ENCODE data around the gene NHP2. TPM values are rescaled to one million over a fixed set of nuclear protein-coding genes. Genes with fewer than 3 reads are reported as not detected.
"Not testable (repeated sequence)": the region's sequence is repeated elsewhere in the genome, so short reads cannot be mapped to it uniquely, and the experiment has no call there.

Gene NHP2
- total and polyA plus RNA-seq, 12 donors, result 65.2 to 269 (median 122) TPM

DNA sequence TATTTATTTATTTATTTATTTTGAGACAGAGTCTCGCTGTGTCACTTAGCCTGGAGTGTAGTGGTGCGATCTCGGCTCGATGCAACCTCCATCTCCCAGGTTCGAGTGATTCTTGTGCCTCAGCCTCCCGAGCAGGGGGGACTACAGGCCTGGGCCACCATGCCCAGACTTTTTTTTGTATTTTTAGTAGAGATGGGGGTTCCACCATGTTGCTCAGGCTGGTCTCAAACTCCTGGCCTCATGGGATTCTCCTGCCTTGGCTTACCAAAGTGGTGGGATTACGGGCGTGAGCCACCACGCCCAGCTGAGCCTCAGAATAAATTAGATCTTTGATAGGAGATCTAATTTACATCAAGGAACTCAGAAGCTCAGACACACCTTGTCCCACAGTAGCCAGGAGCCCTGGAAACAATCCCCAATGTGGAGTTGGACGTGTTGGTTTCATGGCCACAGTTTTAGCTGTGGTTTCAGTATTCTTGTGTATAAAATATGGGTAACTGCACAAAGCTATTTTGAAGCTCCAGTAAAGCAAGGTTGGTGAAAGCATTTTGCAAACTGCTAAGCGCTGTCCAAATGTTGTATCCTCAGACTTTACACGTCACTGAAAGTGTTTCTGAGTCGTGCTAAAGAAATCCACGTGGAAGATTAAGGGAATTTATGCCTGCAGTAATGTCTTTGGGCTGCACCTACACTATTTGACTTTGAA lies 47.7 kb upstream of the NHP2 start:
- WGBS, 4 donors, result 80 to 85% (median 83%) methylated on average over 14 of the region's 14 CpGs
- Histone ChIP-seq H3K36me3 (replicated peaks in 1 of 2) (no peaks in the 10 kb centered on the region), H3K4me1 (replicated peaks in 1 of 2) (peaks cover 7 to 17% of the 10 kb centered on the region in 2 donors), H3K27ac (no peak overlapping the region), H3K9me3 (replicated peaks in 1 of 3) (no peaks in the 10 kb centered on the region), H3K4me3 (no peak overlapping the region), H3K27me3 (no peaks in the 10 kb centered on the region)
- intact Hi-C loops (cut with DNase I), result no loop called here
- TF ChIP-seq POLR2A (IDR thresholded peaks at IDR 0.05), result no peak
- TF ChIP-seq, protein P1, sequence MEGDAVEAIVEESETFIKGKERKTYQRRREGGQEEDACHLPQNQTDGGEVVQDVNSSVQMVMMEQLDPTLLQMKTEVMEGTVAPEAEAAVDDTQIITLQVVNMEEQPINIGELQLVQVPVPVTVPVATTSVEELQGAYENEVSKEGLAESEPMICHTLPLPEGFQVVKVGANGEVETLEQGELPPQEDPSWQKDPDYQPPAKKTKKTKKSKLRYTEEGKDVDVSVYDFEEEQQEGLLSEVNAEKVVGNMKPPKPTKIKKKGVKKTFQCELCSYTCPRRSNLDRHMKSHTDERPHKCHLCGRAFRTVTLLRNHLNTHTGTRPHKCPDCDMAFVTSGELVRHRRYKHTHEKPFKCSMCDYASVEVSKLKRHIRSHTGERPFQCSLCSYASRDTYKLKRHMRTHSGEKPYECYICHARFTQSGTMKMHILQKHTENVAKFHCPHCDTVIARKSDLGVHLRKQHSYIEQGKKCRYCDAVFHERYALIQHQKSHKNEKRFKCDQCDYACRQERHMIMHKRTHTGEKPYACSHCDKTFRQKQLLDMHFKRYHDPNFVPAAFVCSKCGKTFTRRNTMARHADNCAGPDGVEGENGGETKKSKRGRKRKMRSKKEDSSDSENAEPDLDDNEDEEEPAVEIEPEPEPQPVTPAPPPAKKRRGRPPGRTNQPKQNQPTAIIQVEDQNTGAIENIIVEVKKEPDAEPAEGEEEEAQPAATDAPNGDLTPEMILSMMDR (IDR thresholded peaks at IDR 0.05), result no peak
- DNase-seq, result peak in 3 of 7 donors; percentile 10 to 30 (median 18)

DNA sequence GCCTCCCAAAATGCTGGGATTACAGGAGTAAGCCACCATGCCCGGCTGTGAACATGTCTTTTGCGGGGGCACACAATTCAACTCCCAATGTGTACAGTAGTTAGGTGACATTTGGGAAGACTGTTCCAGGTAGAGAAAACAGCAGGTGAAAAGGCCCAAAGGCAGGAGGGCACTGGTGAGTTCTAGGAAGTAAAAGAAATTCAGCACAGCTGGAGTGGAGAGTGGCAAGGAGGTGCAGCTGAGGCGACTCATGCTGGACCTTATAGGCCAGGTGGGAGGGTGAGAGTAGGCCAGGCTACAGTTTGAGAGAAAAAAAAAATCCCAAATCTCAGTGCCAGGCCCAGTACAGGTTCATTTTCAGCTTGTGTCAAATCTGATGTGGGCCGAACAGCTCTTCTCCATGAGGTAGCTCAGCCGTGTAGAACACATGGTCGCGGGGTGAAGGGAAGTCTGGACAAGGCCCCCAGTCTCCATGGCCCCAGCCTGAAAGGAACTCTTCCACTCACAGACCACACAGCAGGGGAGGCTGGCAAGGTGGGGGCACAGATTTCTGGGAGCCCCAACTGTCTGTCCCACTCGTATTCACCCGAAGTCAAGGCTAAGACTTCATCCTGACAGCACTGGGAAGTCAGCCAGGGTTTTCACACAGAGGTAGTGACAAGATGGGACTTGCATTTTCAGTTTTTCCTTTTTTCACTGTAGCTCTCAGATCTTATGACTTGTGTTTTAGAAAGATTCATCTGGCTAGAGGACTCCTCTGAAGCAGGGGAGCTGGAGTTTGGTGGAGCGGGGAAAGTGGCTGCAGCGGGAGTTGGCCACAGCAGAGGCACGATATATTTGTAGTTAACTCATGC lies 46.1 kb upstream of the NHP2 start:
- no peaks in the 10 kb centered on the region for H3K27me3 ChIP-seq
- intact Hi-C loops (cut with DNase I), result no loop called here
- WGBS, 4 donors, result 73 to 79% (median 75%) methylated on average over 12 of the region's 12 CpGs
- TF ChIP-seq POLR2A (IDR thresholded peaks at IDR 0.05), result no peak
- H3K9me3 ChIP-seq (replicated peaks in 1 of 3), result no peaks in the 10 kb centered on the region
- H3K4me3 ChIP-seq, result no peak overlapping the region
- H3K4me1 ChIP-seq (replicated peaks in 1 of 2), result peaks cover 0 to 8% of the 10 kb centered on the region in 2 donors
- no peak for DNase-seq
- no peak overlapping the region for H3K27ac ChIP-seq
- no peaks in the 10 kb centered on the region for H3K36me3 ChIP-seq (replicated peaks in 1 of 2)

DNA sequence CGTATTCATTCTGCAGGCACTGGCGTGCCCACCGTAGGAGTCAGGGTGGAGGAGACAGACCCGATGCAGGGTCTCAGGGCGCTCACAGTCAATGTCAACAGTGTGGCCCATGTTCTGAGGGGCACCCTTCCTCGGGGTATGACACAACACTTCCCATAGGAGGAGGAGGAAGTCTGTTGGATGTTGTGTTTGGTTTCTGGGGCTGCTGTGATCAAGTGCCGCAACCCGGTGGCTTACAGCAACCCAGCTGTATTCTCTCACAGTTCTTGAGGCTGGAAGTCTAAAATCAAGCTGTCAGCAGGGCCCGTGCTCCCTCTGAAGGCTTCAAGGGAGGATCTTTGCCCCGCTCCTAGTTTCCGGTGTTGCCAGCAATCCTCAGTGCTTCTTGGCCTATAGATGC lies 45.0 kb upstream of the NHP2 start:
- Histone ChIP-seq H3K27me3 (no peaks in the 10 kb centered on the region), H3K9me3 (replicated peaks in 1 of 3) (no peaks in the 10 kb centered on the region), H3K4me1 (replicated peaks in 1 of 2) (peaks cover 0 to 8% of the 10 kb centered on the region in 2 donors), H3K4me3 (no peak overlapping the region), H3K36me3 (replicated peaks in 1 of 2) (no peaks in the 10 kb centered on the region), H3K27ac (no peak overlapping the region)
- TF ChIP-seq, protein P1 (IDR thresholded peaks at IDR 0.05), result no peak
- TF ChIP-seq POLR2A (IDR thresholded peaks at IDR 0.05), result no peak
- 83 to 86% (median 85%) methylated on average over 8 to 11 of the region's 11 CpGs for WGBS, 4 donors
- no peak for DNase-seq
- intact Hi-C loops (cut with DNase I), result no loop called here

DNA sequence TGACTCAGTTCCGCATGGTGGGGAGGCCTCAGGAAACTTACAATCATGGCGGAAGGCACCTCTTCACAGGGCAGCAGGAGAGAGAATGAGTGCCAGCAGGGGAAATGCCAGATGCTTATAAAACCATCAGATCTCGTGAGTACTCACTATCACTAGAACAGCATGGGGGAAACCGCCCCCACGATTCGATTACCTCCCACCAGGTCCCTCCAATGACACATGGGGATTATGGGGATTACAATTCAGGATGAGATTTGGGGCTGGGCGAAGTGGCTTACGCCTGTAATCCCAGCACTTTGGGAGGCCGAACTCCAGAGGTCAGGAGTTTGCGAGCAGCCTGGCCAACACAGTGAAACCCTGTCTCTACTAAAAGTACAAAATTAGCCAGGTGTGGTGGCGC lies 44.5 kb upstream of the NHP2 start:
- DNase-seq; H3K27ac ChIP-seq; H3K27me3 ChIP-seq; H3K4me3 ChIP-seq; intact Hi-C loops (cut with DNase I); H3K9me3 ChIP-seq (replicated peaks in 1 of 3); H3K4me1 ChIP-seq (replicated peaks in 1 of 2); H3K36me3 ChIP-seq (replicated peaks in 1 of 2): not testable (repeated sequence)
- 81 to 90% (median 87%) methylated on average over 10 to 11 of the region's 11 CpGs for WGBS, 4 donors

DNA sequence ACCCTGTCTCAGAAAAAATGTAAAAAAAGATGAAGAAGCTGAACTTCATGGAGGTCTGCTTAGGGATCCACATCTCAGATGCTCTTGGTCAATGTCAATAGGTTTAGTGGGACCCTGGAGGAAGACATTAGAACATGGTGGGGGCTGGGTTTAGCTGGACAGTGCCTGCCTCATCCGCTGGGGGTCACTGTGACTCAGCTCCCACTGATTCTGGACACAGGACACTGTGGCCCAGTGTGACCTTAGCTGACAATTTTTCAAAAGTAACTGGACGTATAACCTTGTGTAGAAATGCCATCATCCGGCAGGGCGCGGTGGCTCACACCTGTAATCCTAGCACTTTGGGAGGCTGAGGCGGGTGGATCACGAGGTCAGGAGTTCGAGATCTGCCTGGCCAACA lies 43.3 kb upstream of the NHP2 start:
- H3K9me3 ChIP-seq (replicated peaks in 1 of 3), result no peaks in the 10 kb centered on the region
- no peaks in the 10 kb centered on the region for H3K27me3 ChIP-seq
- WGBS, 4 donors, result 37 to 67% (median 48%) methylated on average over 7 to 8 of the region's 8 CpGs
- H3K4me1 ChIP-seq (replicated peaks in 1 of 2), result peaks cover 0 to 5% of the 10 kb centered on the region in 2 donors
- intact Hi-C loops (cut with DNase I), result no loop called here
- TF ChIP-seq, protein P1 (IDR thresholded peaks at IDR 0.05), result peak in 5 of 6 experiments; percentile 33 to 57 (median 43)
- TF ChIP-seq POLR2A (IDR thresholded peaks at IDR 0.05), result no peak
- H3K27ac ChIP-seq, result no peak overlapping the region
- DNase-seq, result peak in 4 of 7 donors; percentile 40 to 68 (median 56)
- H3K4me3 ChIP-seq, result no peak overlapping the region
- H3K36me3 ChIP-seq (replicated peaks in 1 of 2), result no peaks in the 10 kb centered on the region

Measured in adrenal gland (tissue), 12 donors.